GM08714 (cell line): Measurements from ENCODE around the gene SEC23IP.
A peak's percentile ranks its signal among the peaks of the same experiment; 100 is the strongest.
"Not testable (repeated sequence)": the region's sequence is repeated elsewhere in the genome, so short reads cannot be mapped to it uniquely, and the experiment has no call there.

Experiments
- H3K4me3 ChIP-seq: fragments of 200-500 bp; sonication (Bioruptor generic); 2 replicates; pipeline ENCODE4 v1.5.1; 2014; ENCODE audit warnings: mild to moderate bottlenecking, low read length, inconsistent platforms
- ZNF274 ChIP-seq: IDR thresholded peaks from 2 replicates; pipeline ENCODE4 v1.6.1; 2012; ENCODE audit warnings: mild to moderate bottlenecking, low read depth, low read length

SEC23IP gene

GRCh38 chr10:119867317-119867716, 25.2 kb upstream of the SEC23IP start:
- no peak for TF ChIP-seq ZNF274

DNA sequence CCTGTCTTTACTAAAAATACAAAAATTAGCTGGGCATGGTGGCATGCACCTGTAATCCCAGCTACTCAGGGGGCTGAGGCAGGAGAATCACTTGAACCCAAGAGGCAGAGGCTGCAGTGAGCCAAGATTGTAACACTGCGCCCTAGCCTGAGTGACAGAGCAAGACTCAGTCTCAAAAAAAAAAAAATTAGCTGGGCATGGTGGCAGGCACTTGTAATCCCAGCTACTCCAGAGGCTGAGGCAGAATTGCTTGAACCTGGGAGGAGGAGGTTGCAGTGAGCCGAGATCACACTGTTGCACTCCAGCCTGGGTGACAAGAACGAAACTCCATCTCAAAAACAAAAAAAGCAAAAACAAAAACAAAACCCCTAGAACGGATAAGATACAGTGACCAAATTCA, 23.1 kb upstream of the SEC23IP start:
- not testable (repeated sequence) for H3K4me3 ChIP-seq

More at GRCh38 chr10:119867317-119867716, 25.2 kb upstream of the SEC23IP start:
- no peak overlapping the region for H3K4me3 ChIP-seq

DNA sequence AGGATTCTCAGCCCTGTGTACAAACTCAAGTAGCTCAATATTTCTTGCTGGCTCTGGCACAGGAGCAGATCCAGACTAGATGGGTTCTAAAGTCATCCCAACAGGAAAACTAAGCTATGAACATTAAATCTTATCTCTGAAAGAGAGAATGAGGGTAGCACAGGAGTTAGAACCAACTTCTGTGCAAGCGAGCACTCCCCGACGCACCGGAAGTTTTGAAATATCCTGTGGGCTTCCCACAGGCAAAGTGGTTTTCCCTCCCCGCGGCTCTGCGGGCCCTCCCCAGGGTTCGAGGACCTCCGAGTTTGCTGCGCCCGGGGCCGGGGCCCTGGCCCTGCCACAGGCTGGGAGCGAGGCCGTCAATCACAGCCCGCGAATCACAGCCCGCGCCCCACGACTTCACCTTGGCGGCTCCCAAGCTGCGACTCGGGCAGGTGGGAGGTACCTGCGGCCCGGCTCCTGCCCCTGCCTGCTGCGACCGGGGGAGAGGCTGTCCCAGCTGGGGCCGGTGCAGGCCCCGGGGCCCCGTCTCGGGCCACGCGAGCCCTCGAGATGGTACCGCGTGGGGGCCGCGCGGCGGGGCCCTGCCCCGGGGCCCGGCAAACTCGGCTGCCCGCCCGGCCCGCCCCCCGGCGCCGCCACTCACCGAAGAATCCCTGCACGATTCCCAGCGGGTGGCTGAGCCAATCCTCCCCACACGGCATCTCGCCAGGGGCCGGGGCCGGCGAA, 20.5 kb upstream of the SEC23IP start:
- no peak for TF ChIP-seq ZNF274
- peak overlapping the region; percentile 92 for H3K4me3 ChIP-seq

- peak within 1 kb of the TSS; percentile 92 for H3K4me3 ChIP-seq
- TF ChIP-seq ZNF274 = no peak
Observed at GRCh38 chr10:119872610-119872859, 20.0 kb upstream of the SEC23IP start, which contains the start of gene MCMBP. MCMBP (minus strand) TSS chr10:119872843; CDS start chr10:119872584, 259 bp downstream.

DNA sequence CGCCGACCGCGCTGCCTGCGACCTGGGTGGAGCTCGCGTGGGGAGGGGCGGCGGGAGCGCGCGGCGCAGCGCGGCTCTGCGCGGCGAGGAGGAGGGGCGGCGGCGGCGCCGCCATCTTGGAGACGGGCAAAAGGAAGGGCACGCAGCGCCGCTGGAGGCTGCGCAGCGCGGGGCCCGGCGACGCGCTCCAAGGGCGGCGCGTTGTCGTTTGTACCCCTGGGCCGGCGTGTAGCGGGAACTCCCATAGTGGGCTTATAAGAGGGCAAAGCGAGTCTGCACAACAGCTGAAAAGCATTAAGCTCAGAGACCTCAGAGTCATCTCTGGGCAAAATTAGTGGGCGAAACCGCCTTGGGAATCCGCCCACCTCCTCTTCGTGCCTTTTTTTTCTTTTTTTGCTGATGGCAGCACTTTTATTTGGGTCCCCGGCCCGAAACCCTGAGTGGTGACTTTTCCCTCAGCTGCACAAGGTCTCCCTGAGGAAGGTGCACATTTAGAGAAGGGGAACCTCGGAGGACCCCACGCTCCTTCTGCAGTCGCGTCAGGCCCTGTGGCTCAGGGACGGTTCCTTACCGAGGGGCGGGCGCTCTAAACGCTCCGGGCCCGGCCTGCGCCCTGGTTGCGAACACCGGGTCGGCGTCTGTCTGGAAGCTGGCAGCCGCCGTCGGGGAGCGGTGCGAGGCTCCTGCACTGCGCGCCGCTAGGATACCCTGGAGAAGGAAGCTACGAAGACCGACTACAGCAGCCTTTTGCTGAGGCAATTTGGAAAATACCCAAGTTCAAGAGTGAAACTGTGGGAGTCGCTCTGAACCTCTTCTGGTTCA, 19.5 kb upstream of the SEC23IP start:
- H3K4me3 ChIP-seq = peak overlapping the region; percentile 92
- TF ChIP-seq ZNF274 = no peak

GRCh38 chr10:119878524-119878923, 14.0 kb upstream of the SEC23IP start:
- H3K4me3 ChIP-seq = no peak overlapping the region
- TF ChIP-seq ZNF274 = no peak

- not testable (repeated sequence) for H3K4me3 ChIP-seq
Observed at GRCh38 chr10:119883901-119884611, 8.5 kb upstream of the SEC23IP start.

DNA sequence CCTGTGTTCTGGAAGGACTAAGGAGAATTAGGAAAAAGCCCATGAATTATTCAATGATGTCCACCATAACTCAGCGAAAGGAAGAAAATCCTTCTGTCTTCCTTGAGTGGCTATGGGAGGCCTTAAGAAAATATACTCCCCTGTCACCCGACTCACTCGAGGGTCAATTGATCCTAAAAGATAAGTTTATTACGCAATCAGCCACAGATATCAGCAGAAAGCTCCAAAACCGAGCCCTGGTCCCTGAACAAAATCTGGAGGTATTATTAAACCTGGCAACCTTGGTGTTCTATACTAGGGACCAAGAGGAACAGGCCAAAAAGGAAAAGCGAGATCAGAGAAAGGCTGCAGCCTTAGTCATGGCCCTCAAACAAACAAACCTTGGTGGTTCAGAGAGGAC, 6.5 kb upstream of the SEC23IP start:
- H3K4me3 ChIP-seq = not testable (repeated sequence)

DNA sequence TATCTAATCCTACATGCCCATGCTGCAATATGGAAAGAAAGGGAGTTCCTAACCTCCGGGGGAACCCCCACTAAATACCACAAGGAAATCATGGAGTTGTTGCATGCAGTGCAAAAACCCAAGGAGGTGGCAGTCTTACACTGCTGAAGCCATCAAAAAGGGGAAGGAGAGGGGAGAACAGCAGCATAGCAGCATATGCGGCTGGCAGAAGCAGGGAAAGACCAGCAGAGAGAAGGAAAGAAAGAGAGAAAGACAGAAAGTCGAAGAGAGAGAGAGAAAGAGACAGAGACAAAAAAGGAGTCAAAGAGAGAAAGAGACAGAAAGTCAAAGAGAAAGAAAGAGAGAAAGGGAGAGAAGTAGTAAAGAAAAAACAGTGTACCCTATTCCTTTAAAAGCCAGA, 3.8 kb upstream of the SEC23IP start:
- not testable (repeated sequence) for H3K4me3 ChIP-seq

GRCh38 chr10:119889201-119889600, 3.3 kb upstream of the SEC23IP start:
- H3K4me3 ChIP-seq = not testable (repeated sequence)

DNA sequence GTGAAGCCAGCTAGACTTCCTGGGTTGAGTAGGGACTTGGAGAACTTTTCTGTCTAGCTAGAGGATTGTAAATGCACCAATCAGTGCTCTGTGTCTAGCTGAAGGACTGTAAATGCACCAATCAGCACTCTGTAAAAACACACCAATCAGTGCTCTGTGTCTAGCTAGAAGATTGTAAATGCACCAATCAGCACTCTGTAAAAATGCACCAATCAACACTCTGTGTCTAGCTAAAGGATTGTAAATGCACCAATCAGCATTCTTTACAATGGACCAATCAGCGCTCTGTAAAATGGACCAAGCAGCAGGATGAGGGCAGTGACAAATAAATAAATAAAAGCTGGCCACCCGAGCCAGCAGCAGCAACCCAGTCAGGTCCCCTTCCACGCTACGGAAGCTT, 2.2 kb upstream of the SEC23IP start:
- H3K4me3 ChIP-seq = not testable (repeated sequence)

DNA sequence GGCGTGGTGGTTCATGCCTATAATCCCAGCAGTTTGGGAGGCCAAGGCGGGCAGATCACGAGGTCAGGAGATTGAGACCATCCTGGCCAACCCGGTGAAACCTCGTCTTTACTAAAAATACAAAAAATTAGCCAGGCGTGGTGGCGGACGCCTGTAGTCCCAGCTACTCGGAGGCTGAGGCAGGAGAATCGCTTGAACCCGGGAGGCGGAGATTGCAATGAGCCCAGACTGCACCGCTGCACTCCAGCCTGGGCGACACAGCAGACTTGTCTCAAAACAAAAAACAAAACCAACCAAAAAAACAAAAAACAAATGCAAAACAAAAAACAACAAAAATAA, 712 bp upstream of the SEC23IP start:
- peak overlapping the region; percentile 83 for H3K4me3 ChIP-seq

GRCh38 chr10:119893074-119893473, 544 bp downstream of the SEC23IP start:
- peak overlapping the region; percentile 83 for H3K4me3 ChIP-seq
- TF ChIP-seq ZNF274 = no peak

- peak overlapping the region; percentile 83; the same call in 1 of the 2 replicates for H3K4me3 ChIP-seq
- no peak for TF ChIP-seq ZNF274
Observed at GRCh38 chr10:119893845-119894427, 1.4 kb downstream of the SEC23IP start.

DNA sequence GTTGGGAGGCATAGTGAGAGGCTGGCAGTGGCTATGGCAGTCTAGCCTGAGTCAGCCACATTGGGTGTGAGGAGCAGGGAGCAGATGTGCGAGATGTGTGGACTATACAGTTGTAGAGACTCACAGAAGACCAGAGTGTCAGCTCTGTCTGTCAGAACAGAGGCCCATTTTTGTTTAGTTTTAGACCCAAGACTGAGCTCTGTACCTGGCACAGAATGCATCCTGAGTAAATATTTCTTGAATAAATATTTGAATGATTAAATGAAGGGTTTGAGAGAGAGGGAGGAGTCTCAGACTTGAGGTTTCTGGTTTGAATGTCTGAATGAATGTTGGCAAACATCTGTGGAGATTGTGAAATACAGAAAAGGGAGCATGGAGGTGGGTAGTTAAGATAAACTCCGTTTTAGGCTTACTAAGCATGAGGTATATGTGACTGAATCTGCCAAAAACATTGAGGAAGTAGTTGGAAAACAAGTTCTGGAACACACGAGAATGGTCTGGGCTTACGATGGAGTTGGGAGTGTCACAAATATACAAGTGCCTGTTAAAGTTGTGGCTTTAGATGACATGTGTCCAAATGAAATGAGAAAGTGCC, 3.6 kb downstream of the SEC23IP start:
- TF ChIP-seq ZNF274 = no peak
- no peak overlapping the region for H3K4me3 ChIP-seq
